Ascending aorta (tissue), 2 donors: ENCODE results near the gene SNRPN. TPM values are rescaled to one million over a fixed set of nuclear protein-coding genes. Genes with fewer than 3 reads are reported as not detected.
A peak's percentile ranks its signal among the peaks of the same experiment; 100 is the strongest.

Experiments
- DNase-seq, 2 donors: peaks; one replicate each; pipeline ENCODE4 v3.0.0-alpha.2; 2019; ENCODE audit warnings: low spot score in 2 of 2
- H3K27ac ChIP-seq, 2 donors: fragments of 200-600 bp; sonication (generic); one replicate each; pipeline ENCODE4 v1.5.1; 2016 to 2017; ENCODE audit warnings: mild to moderate bottlenecking in 1 of 2
- H3K27me3 ChIP-seq: fragments of 200-600 bp; sonication (generic); one replicate; pipeline ENCODE4 v1.5.1; 2017
- H3K36me3 ChIP-seq, 2 donors: fragments of 200-600 bp; sonication (generic); one replicate each; pipeline ENCODE4 v1.5.1; 2016
- H3K4me1 ChIP-seq, 2 donors: fragments of 200-600 bp; sonication (generic); one replicate each; pipeline ENCODE4 v1.5.1; 2016 to 2017; ENCODE audit warnings: mild to moderate bottlenecking in 1 of 2
- H3K4me3 ChIP-seq, 2 donors: fragments of 200-600 bp; sonication (generic); one replicate each; pipeline ENCODE4 v1.5.1; 2016 to 2017; ENCODE audit warnings: mild to moderate bottlenecking in 1 of 2
- H3K9me3 ChIP-seq, 2 donors: fragments of 200-600 bp; sonication (generic); one replicate each; pipeline ENCODE4 v1.5.1; 2016
- CTCF ChIP-seq, 3 experiments: fragments of 200-600 bp in 2 of 3; fragments of 450-650 bp in 1 of 3; sonication (generic) in 2 of 3; IDR thresholded peaks; one replicate each; pipeline ENCODE4 v1.5.1; 2016 to 2019; ENCODE audit warnings: antibody characterized with exemption in 3 of 3, mild to moderate bottlenecking in 1 of 3, moderate library complexity in 1 of 3
- intact Hi-C: fragments of 100-400 bp; cut with DNase I; formaldehyde crosslinking; loops from one replicate; pipeline ENCODE4 v1.15.1; 2023
- total RNA-seq: library from RNA; depleted of rRNA; stranded (reverse); fragments of >200 nt; gene quantifications from one replicate; pipeline ENCODE4 v1.1.0, GENCODE V29; 2016

SNRPN gene
- total RNA-seq, 1 donor from 2014 or later: 121 TPM

GRCh38 chr15:24957691-24958090 lies 2.9 kb downstream of the SNRPN start:
- no peaks in the 10 kb centered on the region for H3K9me3 ChIP-seq
- H3K27ac ChIP-seq: peak overlapping the region in 1 of 2 donors; percentile 94
- intact Hi-C loops: loop anchor here (5.0 to 10.0 kb wide), 2 partner anchors 100 to 183 kb away; no protein-coding TSS in a partner anchor
- H3K27me3 ChIP-seq: no peaks in the 10 kb centered on the region
- TF ChIP-seq CTCF (IDR thresholded peaks at IDR 0.05): no peak
- H3K36me3 ChIP-seq: peaks cover 0 to 2% of the 10 kb centered on the region in 2 donors
- H3K4me3 ChIP-seq: peak overlapping the region; percentile 68 to 74
- no peak for DNase-seq
- H3K4me1 ChIP-seq: peaks cover 0 to 5% of the 10 kb centered on the region in 2 donors

DNA sequence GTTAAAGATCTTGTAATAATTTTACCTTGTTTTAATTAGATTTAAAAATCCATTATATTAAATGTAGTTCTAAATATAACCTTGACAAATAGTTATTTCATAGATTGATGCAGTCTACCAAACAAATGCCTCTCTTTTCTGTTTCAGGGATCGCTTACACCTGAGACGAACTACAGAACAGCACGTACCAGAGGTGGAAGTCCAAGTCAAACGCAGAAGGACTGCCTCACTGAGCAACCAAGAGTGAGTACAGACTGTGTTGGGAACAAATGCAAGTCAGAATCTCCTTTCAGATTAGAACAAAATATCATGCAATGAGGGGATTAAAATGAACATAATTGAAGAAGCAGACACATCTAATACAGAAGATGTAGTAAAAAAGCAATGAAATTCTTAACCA lies 7.2 kb downstream of the SNRPN start:
- no peak for TF ChIP-seq CTCF (IDR thresholded peaks at IDR 0.05)
- intact Hi-C loops: no loop called here
- Histone ChIP-seq H3K27ac (no peak overlapping the region), H3K9me3 (peaks cover 0 to 22% of the 10 kb centered on the region in 2 donors), H3K27me3 (no peaks in the 10 kb centered on the region), H3K36me3 (peaks cover 23 to 42% of the 10 kb centered on the region in 2 donors), H3K4me3 (no peak overlapping the region), H3K4me1 (peaks cover 0 to 5% of the 10 kb centered on the region in 2 donors)
- no peak for DNase-seq

- Histone ChIP-seq H3K9me3 (peaks cover 0 to 28% of the 10 kb centered on the region in 2 donors), H3K36me3 (peaks cover 24 to 51% of the 10 kb centered on the region in 2 donors), H3K27ac (no peak overlapping the region), H3K27me3 (no peaks in the 10 kb centered on the region), H3K4me1 (peaks cover 0 to 2% of the 10 kb centered on the region in 2 donors), H3K4me3 (no peak overlapping the region)
- no peak for TF ChIP-seq CTCF (IDR thresholded peaks at IDR 0.05)
- DNase-seq: no peak
- intact Hi-C loops: no loop called here
Measured at GRCh38 chr15:24962880-24963279, 8.1 kb downstream of the SNRPN start.

- intact Hi-C loops: no loop called here
- Histone ChIP-seq H3K4me3 (no peak overlapping the region), H3K9me3 (peaks cover 0 to 48% of the 10 kb centered on the region in 2 donors), H3K36me3 (peaks cover 34 to 86% of the 10 kb centered on the region in 2 donors), H3K4me1 (no peaks in the 10 kb centered on the region), H3K27me3 (no peaks in the 10 kb centered on the region), H3K27ac (no peak overlapping the region)
- no peak for DNase-seq
- no peak for TF ChIP-seq CTCF (IDR thresholded peaks at IDR 0.05)
Measured at GRCh38 chr15:24966364-24967103, 11.7 kb downstream of the SNRPN start.

GRCh38 chr15:24971052-24971451 lies 16.3 kb downstream of the SNRPN start:
- Histone ChIP-seq H3K4me1 (no peaks in the 10 kb centered on the region), H3K27ac (no peak overlapping the region), H3K36me3 (peaks cover 48 to 96% of the 10 kb centered on the region in 2 donors), H3K4me3 (no peak overlapping the region), H3K9me3 (peaks cover 0 to 73% of the 10 kb centered on the region in 2 donors), H3K27me3 (no peaks in the 10 kb centered on the region)
- no peak for DNase-seq
- intact Hi-C loops: no loop called here
- TF ChIP-seq CTCF (IDR thresholded peaks at IDR 0.05): no peak
